CD8-positive, alpha-beta memory T cell (primary cell): ENCODE measurements around the gene CTLA4. TPM values are rescaled to one million over a fixed set of nuclear protein-coding genes. Genes with fewer than 3 reads are reported as not detected.

Experiments used
- CTCF ChIA-PET: fragments of 350-600 bp; sonication (Branson Sonifier 250); formaldehyde crosslinking; loops from one replicate; lab custom pipeline; 2021; ENCODE audit warnings: antibody characterized with exemption; lab: Charles Lee
- POLR2A ChIA-PET: fragments of 350-600 bp; sonication (Branson Sonifier 250); formaldehyde crosslinking; loops from one replicate; lab custom pipeline; 2021; ENCODE audit warnings: antibody characterized with exemption; lab: Charles Lee
- DNase-seq, 5 donors: peaks; one replicate each; pipeline versions ENCODE4 v3.0.0 to v3.0.0-alpha.2; 2020 to 2022; ENCODE audit warnings: mixed read lengths in 1 of 5
- H3K27ac ChIP-seq: one replicate; pipeline ENCODE4 v1.7.0; 2013; ENCODE audit warnings: low read depth, mild to moderate bottlenecking, low read length, moderate library complexity
- H3K27me3 ChIP-seq: 2 replicates; pipeline ENCODE4 v1.7.0; 2013; ENCODE audit warnings: low read length, mild to moderate bottlenecking; ENCODE audit not compliant: insufficient read depth, poor library complexity, severe bottlenecking
- H3K36me3 ChIP-seq: 2 replicates; pipeline ENCODE4 v1.7.0; 2013; ENCODE audit warnings: mild to moderate bottlenecking, low read length, moderate library complexity; ENCODE audit not compliant: insufficient read depth
- H3K4me1 ChIP-seq: 2 replicates; pipeline ENCODE4 v1.7.0; 2013; ENCODE audit warnings: mild to moderate bottlenecking, low read length, moderate library complexity; ENCODE audit not compliant: insufficient read depth
- H3K4me3 ChIP-seq: 2 replicates; pipeline ENCODE4 v1.7.0; 2013; ENCODE audit warnings: mild to moderate bottlenecking, low read length
- H3K9me3 ChIP-seq: 2 replicates; pipeline ENCODE4 v1.7.0; 2013; ENCODE audit warnings: mild to moderate bottlenecking, low read length
- H3K27ac Mint-ChIP-seq, 8 donors: one replicate each; pipeline ENCODE4 v1.8.0; 2020 to 2021; ENCODE audit warnings: mixed read lengths in 8 of 8, mild to moderate bottlenecking in 6 of 8, inconsistent platforms in 3 of 8, moderate library complexity in 3 of 8
- H3K27me3 Mint-ChIP-seq, 2 donors: one replicate each; pipeline ENCODE4 v1.8.0; 2020 to 2021; ENCODE audit warnings: mixed read lengths in 2 of 2, mild to moderate bottlenecking in 1 of 2, moderate library complexity in 1 of 2
- H3K36me3 Mint-ChIP-seq, 3 donors: one replicate each; pipeline ENCODE4 v1.8.0; 2020 to 2021; ENCODE audit warnings: mixed read lengths in 3 of 3, inconsistent platforms in 1 of 3, mild to moderate bottlenecking in 1 of 3
- H3K4me1 Mint-ChIP-seq, 3 donors: one replicate each; pipeline ENCODE4 v1.8.0; 2020 to 2021; ENCODE audit warnings: mixed read lengths in 3 of 3, inconsistent platforms in 1 of 3, mild to moderate bottlenecking in 1 of 3
- H3K4me3 Mint-ChIP-seq, 7 donors: one replicate each; pipeline ENCODE4 v1.8.0; 2020 to 2021; ENCODE audit warnings: mixed read lengths in 7 of 7, mild to moderate bottlenecking in 6 of 7, moderate library complexity in 4 of 7, inconsistent platforms in 2 of 7
- H3K9me3 Mint-ChIP-seq, 5 donors: one replicate each; pipeline ENCODE4 v1.8.0; 2020 to 2022; ENCODE audit warnings: mixed read lengths in 5 of 5, mild to moderate bottlenecking in 3 of 5, moderate library complexity in 2 of 5, inconsistent platforms in 1 of 5
- polyA plus RNA-seq: library from polyadenylated mRNA; unstranded; fragments of 300-500 nt; fragmentation: Illumina TruSeq; gene quantifications from one replicate; pipeline ENCODE4 v1.2.3, GENCODE V29; 2021
- total RNA-seq, 2 experiments: library from RNA; stranded (reverse); gene quantifications; one replicate each; pipeline ENCODE4 v1.2.3, GENCODE V29; 2021

CTLA4 gene
- total and polyA plus RNA-seq, 3 experiments from 2014 or later, result 3.5 to 39.0 (median 37.7) TPM

GRCh38 chr2:203886661-203887151, 19.1 kb downstream of the CTLA4 start:
- peaks cover 0 to 31% (median 7%) of the 10 kb centered on the region in 3 donors for H3K4me1 Mint-ChIP-seq
- POLR2A ChIA-PET, result no interaction called here
- no peak overlapping the region for H3K27ac ChIP-seq
- no peak overlapping the region for H3K4me3 Mint-ChIP-seq
- no peaks in the 10 kb centered on the region for H3K27me3 ChIP-seq
- no peaks in the 10 kb centered on the region for H3K9me3 Mint-ChIP-seq
- DNase-seq, result no peak
- H3K9me3 ChIP-seq, result no peaks in the 10 kb centered on the region
- H3K27ac Mint-ChIP-seq, result peak overlapping the region in 1 of 8 donors; percentile 47
- CTCF ChIA-PET, result no interaction called here
- H3K4me3 ChIP-seq, result no peak overlapping the region
- peaks cover 0 to 1% of the 10 kb centered on the region in 2 donors for H3K27me3 Mint-ChIP-seq
- H3K36me3 ChIP-seq, result no peaks in the 10 kb centered on the region
- no peaks in the 10 kb centered on the region for H3K4me1 ChIP-seq
- H3K36me3 Mint-ChIP-seq, result peaks cover 0 to 2% (median 0%) of the 10 kb centered on the region in 3 donors

DNA sequence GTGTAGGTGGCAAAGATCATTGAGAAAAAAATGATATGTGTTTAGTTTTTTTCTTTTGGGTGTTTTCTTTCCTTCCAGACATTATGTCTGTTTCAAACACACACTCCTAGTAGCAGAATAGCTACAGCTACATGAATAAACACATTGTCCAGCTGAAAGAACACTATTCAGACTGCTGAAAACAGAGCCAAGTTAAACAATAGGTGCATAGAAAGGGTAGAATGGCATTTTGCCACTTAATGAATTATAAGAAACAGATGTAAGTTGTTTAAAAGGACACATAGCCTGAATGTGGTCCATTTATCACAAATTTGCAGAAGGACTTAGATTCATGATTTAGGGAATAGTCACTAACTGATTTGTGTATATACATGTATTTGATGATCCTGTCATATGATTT, 20.1 kb downstream of the CTLA4 start:
- Histone ChIP-seq H3K4me1 (no peaks in the 10 kb centered on the region), H3K27ac (no peak overlapping the region), H3K27me3 (no peaks in the 10 kb centered on the region), H3K9me3 (no peaks in the 10 kb centered on the region), H3K36me3 (no peaks in the 10 kb centered on the region), H3K4me3 (no peak overlapping the region)
- no peaks in the 10 kb centered on the region for H3K9me3 Mint-ChIP-seq
- no peak overlapping the region for H3K27ac Mint-ChIP-seq
- DNase-seq, result no peak
- H3K4me1 Mint-ChIP-seq, result peaks cover 0 to 29% (median 7%) of the 10 kb centered on the region in 3 donors
- peaks cover 1 to 4% of the 10 kb centered on the region in 2 donors for H3K27me3 Mint-ChIP-seq
- CTCF ChIA-PET, result no interaction called here
- H3K4me3 Mint-ChIP-seq, result no peak overlapping the region
- POLR2A ChIA-PET, result no interaction called here
- H3K36me3 Mint-ChIP-seq, result peaks cover 0 to 3% (median 0%) of the 10 kb centered on the region in 3 donors

DNA sequence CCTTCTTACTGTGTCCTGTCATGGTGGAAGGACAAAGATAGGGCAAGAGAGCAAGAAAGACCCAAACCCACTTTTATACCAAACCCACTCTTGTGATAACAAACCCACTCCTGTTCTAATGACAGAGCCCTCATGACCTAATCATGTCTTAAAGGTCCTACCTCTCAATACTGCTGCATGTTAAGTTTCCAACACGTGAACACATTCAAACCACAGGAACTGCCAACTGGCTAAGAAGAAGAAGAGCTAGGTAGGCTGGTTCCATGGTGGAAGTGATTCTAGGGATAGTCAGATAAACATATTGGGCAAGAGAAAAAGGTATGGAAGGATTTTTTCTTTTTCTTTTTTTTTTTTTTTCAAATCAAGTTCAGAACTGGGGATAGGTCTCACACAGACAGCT, 22.0 kb downstream of the CTLA4 start:
- Histone ChIP-seq H3K4me3 (no peak overlapping the region), H3K27ac (no peak overlapping the region), H3K9me3 (no peaks in the 10 kb centered on the region), H3K36me3 (no peaks in the 10 kb centered on the region), H3K4me1 (no peaks in the 10 kb centered on the region), H3K27me3 (no peaks in the 10 kb centered on the region)
- Mint-ChIP-seq H3K27ac (no peak overlapping the region), H3K4me3 (no peak overlapping the region), H3K36me3 (peaks cover 0 to 5% (median 0%) of the 10 kb centered on the region in 3 donors), H3K27me3 (peaks cover 1 to 4% of the 10 kb centered on the region in 2 donors), H3K9me3 (no peaks in the 10 kb centered on the region), H3K4me1 (peaks cover 0 to 25% (median 7%) of the 10 kb centered on the region in 3 donors)
- CTCF ChIA-PET, result no interaction called here
- DNase-seq, result no peak
- POLR2A ChIA-PET, result no interaction called here

DNA sequence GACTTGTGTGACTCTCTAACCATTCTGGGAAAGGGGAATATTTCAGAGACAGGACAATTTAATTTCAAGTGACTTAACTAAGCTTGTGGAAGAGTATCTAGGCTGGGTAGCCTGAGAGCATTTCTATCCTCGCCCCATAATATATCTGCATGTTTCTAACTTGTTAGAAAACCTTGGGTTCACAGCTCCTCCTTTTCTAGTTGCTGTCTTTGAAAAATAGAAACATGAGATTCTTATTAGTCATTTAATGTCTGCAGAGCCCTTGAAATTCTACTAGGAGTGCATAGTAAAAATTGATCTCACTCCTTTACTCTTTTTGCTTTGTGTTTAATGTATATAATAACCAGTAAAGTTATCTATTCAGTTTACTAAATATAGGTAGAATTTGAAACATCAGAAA, 22.4 kb downstream of the CTLA4 start:
- Mint-ChIP-seq H3K27me3 (peaks cover 0 to 4% of the 10 kb centered on the region in 2 donors), H3K27ac (no peak overlapping the region), H3K4me3 (no peak overlapping the region), H3K4me1 (peaks cover 0 to 25% (median 7%) of the 10 kb centered on the region in 3 donors), H3K36me3 (peaks cover 0 to 5% (median 0%) of the 10 kb centered on the region in 3 donors), H3K9me3 (no peaks in the 10 kb centered on the region)
- Histone ChIP-seq H3K4me3 (no peak overlapping the region), H3K27ac (no peak overlapping the region), H3K4me1 (no peaks in the 10 kb centered on the region), H3K36me3 (no peaks in the 10 kb centered on the region), H3K27me3 (no peaks in the 10 kb centered on the region), H3K9me3 (no peaks in the 10 kb centered on the region)
- no peak for DNase-seq
- ChIA-PET POLR2A (no interaction called here), CTCF (no interaction called here)

- ChIA-PET CTCF (no interaction called here), POLR2A (no interaction called here)
- no peak overlapping the region for H3K27ac ChIP-seq
- no peaks in the 10 kb centered on the region for H3K4me1 ChIP-seq
- no peak overlapping the region for H3K27ac Mint-ChIP-seq
- H3K27me3 Mint-ChIP-seq, result peaks cover 0 to 4% of the 10 kb centered on the region in 2 donors
- peaks cover 0 to 5% (median 0%) of the 10 kb centered on the region in 3 donors for H3K36me3 Mint-ChIP-seq
- H3K4me3 Mint-ChIP-seq, result no peak overlapping the region
- no peaks in the 10 kb centered on the region for H3K9me3 ChIP-seq
- no peaks in the 10 kb centered on the region for H3K27me3 ChIP-seq
- peaks cover 0 to 25% (median 7%) of the 10 kb centered on the region in 3 donors for H3K4me1 Mint-ChIP-seq
- H3K9me3 Mint-ChIP-seq, result no peaks in the 10 kb centered on the region
- no peak overlapping the region for H3K4me3 ChIP-seq
- no peak for DNase-seq
- H3K36me3 ChIP-seq, result no peaks in the 10 kb centered on the region
These were observed 23.2 kb downstream of the CTLA4 start for GRCh38 chr2:203890733-203891132.

GRCh38 chr2:203891474-203891873, 23.9 kb downstream of the CTLA4 start:
- peaks cover 0 to 18% (median 6%) of the 10 kb centered on the region in 3 donors for H3K4me1 Mint-ChIP-seq
- H3K4me3 Mint-ChIP-seq, result no peak overlapping the region
- peaks cover 0 to 4% of the 10 kb centered on the region in 2 donors for H3K27me3 Mint-ChIP-seq
- Histone ChIP-seq H3K4me1 (no peaks in the 10 kb centered on the region), H3K27me3 (no peaks in the 10 kb centered on the region), H3K4me3 (no peak overlapping the region), H3K27ac (no peak overlapping the region), H3K9me3 (no peaks in the 10 kb centered on the region), H3K36me3 (no peaks in the 10 kb centered on the region)
- peaks cover 0 to 5% (median 0%) of the 10 kb centered on the region in 3 donors for H3K36me3 Mint-ChIP-seq
- ChIA-PET CTCF (no interaction called here), POLR2A (no interaction called here)
- no peak overlapping the region for H3K27ac Mint-ChIP-seq
- DNase-seq, result no peak
- no peaks in the 10 kb centered on the region for H3K9me3 Mint-ChIP-seq

DNA sequence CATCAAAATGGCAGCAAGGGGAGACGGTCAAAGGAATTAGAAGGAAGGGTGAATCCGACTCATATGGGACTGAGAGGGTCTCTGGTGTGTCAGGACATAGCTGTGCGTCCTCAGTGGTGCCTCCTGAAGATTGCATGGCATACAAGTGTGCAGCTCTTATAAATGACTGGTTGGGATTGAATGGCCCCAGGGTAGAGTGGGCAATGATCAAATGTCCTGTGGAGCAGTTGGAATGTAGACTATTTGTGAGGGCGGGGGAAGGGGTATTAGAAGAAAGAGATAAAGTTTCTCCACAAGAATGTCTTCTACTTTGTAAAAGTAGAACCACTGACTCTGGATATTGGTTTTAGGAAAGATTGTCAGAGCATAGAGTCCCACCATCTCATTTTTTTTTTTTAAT, 24.6 kb downstream of the CTLA4 start:
- peaks cover 0 to 11% (median 4%) of the 10 kb centered on the region in 3 donors for H3K4me1 Mint-ChIP-seq
- no peak for DNase-seq
- no peaks in the 10 kb centered on the region for H3K9me3 Mint-ChIP-seq
- Histone ChIP-seq H3K27me3 (no peaks in the 10 kb centered on the region), H3K9me3 (no peaks in the 10 kb centered on the region), H3K4me1 (no peaks in the 10 kb centered on the region), H3K27ac (no peak overlapping the region), H3K36me3 (no peaks in the 10 kb centered on the region), H3K4me3 (no peak overlapping the region)
- ChIA-PET CTCF (no interaction called here), POLR2A (no interaction called here)
- peaks cover 2 to 4% of the 10 kb centered on the region in 2 donors for H3K27me3 Mint-ChIP-seq
- peaks cover 0 to 5% (median 0%) of the 10 kb centered on the region in 3 donors for H3K36me3 Mint-ChIP-seq
- no peak overlapping the region for H3K27ac Mint-ChIP-seq
- H3K4me3 Mint-ChIP-seq, result no peak overlapping the region

DNA sequence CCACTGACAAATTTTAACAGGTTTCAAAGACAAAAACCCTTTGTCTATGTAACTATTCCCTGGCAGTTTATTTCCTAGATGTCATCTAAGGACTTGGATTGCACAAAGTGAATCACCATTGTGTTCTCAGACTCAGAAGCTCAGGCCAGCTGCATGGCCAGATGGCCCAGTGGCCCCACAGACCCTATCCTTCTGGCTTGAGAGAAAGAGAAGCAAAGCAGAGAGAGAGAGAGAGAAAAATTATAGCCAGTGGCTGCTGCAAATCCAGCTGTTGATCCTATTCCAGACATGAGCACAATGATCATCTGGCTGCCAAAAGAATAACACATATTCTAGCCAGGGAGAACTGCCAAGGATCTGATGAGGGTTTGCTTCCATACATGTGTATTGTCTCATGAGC, 25.8 kb downstream of the CTLA4 start:
- Histone ChIP-seq H3K4me3 (no peak overlapping the region), H3K36me3 (no peaks in the 10 kb centered on the region), H3K9me3 (no peaks in the 10 kb centered on the region), H3K27ac (no peak overlapping the region), H3K27me3 (no peaks in the 10 kb centered on the region), H3K4me1 (no peaks in the 10 kb centered on the region)
- Mint-ChIP-seq H3K4me1 (peaks cover 0 to 11% (median 5%) of the 10 kb centered on the region in 3 donors), H3K9me3 (no peaks in the 10 kb centered on the region), H3K36me3 (peaks cover 0 to 3% (median 0%) of the 10 kb centered on the region in 3 donors), H3K27me3 (peaks cover 2 to 4% of the 10 kb centered on the region in 2 donors), H3K27ac (no peak overlapping the region), H3K4me3 (no peak overlapping the region)
- CTCF ChIA-PET, result no interaction called here
- no peak for DNase-seq
- POLR2A ChIA-PET, result no interaction called here
